ENCODE data around the gene LAMA1. TPM values are rescaled to one million over a fixed set of nuclear protein-coding genes. Genes with fewer than 3 reads are reported as not detected.

LAMA1 gene
- total RNA-seq, 1 experiment from 2014 or later, result 28.8 TPM

GRCh38 chr18:6901286-6901926, 216.2 kb downstream of the LAMA1 start:
- Histone ChIP-seq H3K4me2 (ENCODE audit: insufficient read depth, insufficient read length, low read length) (no peak overlapping the region), H4K8ac (replicated peaks; ENCODE audit: insufficient read length, low read depth, low read length) (no peak overlapping the region), H3K4me1 (ENCODE audit: insufficient read depth, low read length) (no peaks in the 10 kb centered on the region), H3K79me1 (ENCODE audit: insufficient read depth, low read depth, low read length, poor library complexity, severe bottlenecking) (no peaks in the 10 kb centered on the region), H2AK5ac (ENCODE audit: insufficient read length, low read length) (no peak overlapping the region), H4K20me1 (ENCODE audit: control insufficient read depth, insufficient read depth, insufficient read length) (no peaks in the 10 kb centered on the region), H3K9me3 (ENCODE audit: control insufficient read depth, low read depth, low read length) (no peaks in the 10 kb centered on the region), H3K27me3 (ENCODE audit: insufficient read depth, low read length) (no peaks in the 10 kb centered on the region), H2AFZ (ENCODE audit: low read length) (no peak overlapping the region), H2BK120ac (ENCODE audit: low read depth, low read length, poor library complexity, severe bottlenecking) (no peak overlapping the region), H3K14ac (ENCODE audit: insufficient read depth, low read length) (no peak overlapping the region), H3T11ph (ENCODE audit: low read length) (no peak overlapping the region), H3K27ac (ENCODE audit: insufficient read length, low read depth, low read length) (no peak overlapping the region), H4K91ac (ENCODE audit: insufficient read length, low read depth, low read length) (no peak overlapping the region), H2BK20ac (ENCODE audit: low read depth, low read length, poor library complexity, severe bottlenecking) (no peak overlapping the region), H2BK12ac (ENCODE audit: insufficient read length, low read depth, low read length) (no peak overlapping the region), H2BK15ac (ENCODE audit: low read depth, low read length) (no peak overlapping the region), H3K9ac (ENCODE audit: extremely low read depth, insufficient read length, low read length) (no peak overlapping the region), H3K4ac (ENCODE audit: low read depth, low read length) (no peak overlapping the region), H3K18ac (ENCODE audit: insufficient read length, low read depth, low read length) (no peak overlapping the region), H2BK5ac (ENCODE audit: insufficient read length, low read length) (no peak overlapping the region), H3K79me2 (ENCODE audit: insufficient read depth, low read length) (no peaks in the 10 kb centered on the region), H3K56ac (ENCODE audit: insufficient read length, low read depth, low read length) (no peak overlapping the region), H4K5ac (ENCODE audit: insufficient read length, low read depth, low read length) (no peak overlapping the region), H3K23me2 (ENCODE audit: insufficient read length, low read depth, low read length, poor library complexity, severe bottlenecking) (no peaks in the 10 kb centered on the region), H3K23ac (ENCODE audit: insufficient read length, low read depth, low read length) (no peak overlapping the region)
- WGBS (ENCODE audit: extremely low coverage, insufficient read length, low lambda C conversion rate), result no CpG with 5 or more reads among the region's 3 CpGs
- Mint-ChIP-seq H3K4me1 (peaks cover 9 to 10% of the 10 kb centered on the region in 2 experiments), H3K4me3 (no peak overlapping the region), H3K36me3 (ENCODE audit: insufficient read depth in 1 of 3, low read depth in 3 of 3) (peaks cover 3 to 22% (median 18%) of the 10 kb centered on the region in 3 experiments; a peak in 6 of 7 replicates), H3K27me3 (ENCODE audit: low read depth) (no peaks in the 10 kb centered on the region), H3K27ac (no peak overlapping the region), H3K9me3 (peaks cover 6 to 8% of the 10 kb centered on the region in 2 experiments; a peak in 4 of 5 replicates)
- TF ChIP-seq, protein P1, sequence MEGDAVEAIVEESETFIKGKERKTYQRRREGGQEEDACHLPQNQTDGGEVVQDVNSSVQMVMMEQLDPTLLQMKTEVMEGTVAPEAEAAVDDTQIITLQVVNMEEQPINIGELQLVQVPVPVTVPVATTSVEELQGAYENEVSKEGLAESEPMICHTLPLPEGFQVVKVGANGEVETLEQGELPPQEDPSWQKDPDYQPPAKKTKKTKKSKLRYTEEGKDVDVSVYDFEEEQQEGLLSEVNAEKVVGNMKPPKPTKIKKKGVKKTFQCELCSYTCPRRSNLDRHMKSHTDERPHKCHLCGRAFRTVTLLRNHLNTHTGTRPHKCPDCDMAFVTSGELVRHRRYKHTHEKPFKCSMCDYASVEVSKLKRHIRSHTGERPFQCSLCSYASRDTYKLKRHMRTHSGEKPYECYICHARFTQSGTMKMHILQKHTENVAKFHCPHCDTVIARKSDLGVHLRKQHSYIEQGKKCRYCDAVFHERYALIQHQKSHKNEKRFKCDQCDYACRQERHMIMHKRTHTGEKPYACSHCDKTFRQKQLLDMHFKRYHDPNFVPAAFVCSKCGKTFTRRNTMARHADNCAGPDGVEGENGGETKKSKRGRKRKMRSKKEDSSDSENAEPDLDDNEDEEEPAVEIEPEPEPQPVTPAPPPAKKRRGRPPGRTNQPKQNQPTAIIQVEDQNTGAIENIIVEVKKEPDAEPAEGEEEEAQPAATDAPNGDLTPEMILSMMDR (conservative IDR thresholded peaks at IDR 0.05), result no peak
- DNase-seq, result no peak
